Choroid plexus epithelial cell (primary cell): ENCODE results near the gene SH3D19.

Experiments used
- DNase-seq: peaks from one replicate; pipeline ENCODE4 v3.0.0-alpha.2; 2010; ENCODE audit warnings: low read depth
- H3K4me3 ChIP-seq: 2 replicates; pipeline ENCODE4 v1.5.1; 2011; ENCODE audit warnings: low read depth, mild to moderate bottlenecking, control low read depth, low read length, moderate library complexity
- TF ChIP-seq, protein P1 (sequence below): conservative IDR thresholded peaks from 2 replicates; pipeline ENCODE4 v1.5.1; 2011; ENCODE audit warnings: low read depth, mild to moderate bottlenecking, control low read depth, inconsistent platforms, low read length, moderate library complexity

SH3D19 gene

GRCh38 chr4:151206241-151207005 is 119.0 kb downstream of the SH3D19 start:
- H3K4me3 ChIP-seq = no peak overlapping the region
- TF ChIP-seq, protein P1, sequence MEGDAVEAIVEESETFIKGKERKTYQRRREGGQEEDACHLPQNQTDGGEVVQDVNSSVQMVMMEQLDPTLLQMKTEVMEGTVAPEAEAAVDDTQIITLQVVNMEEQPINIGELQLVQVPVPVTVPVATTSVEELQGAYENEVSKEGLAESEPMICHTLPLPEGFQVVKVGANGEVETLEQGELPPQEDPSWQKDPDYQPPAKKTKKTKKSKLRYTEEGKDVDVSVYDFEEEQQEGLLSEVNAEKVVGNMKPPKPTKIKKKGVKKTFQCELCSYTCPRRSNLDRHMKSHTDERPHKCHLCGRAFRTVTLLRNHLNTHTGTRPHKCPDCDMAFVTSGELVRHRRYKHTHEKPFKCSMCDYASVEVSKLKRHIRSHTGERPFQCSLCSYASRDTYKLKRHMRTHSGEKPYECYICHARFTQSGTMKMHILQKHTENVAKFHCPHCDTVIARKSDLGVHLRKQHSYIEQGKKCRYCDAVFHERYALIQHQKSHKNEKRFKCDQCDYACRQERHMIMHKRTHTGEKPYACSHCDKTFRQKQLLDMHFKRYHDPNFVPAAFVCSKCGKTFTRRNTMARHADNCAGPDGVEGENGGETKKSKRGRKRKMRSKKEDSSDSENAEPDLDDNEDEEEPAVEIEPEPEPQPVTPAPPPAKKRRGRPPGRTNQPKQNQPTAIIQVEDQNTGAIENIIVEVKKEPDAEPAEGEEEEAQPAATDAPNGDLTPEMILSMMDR = no peak
- DNase-seq = peak; percentile 27

GRCh38 chr4:151205722-151206121 is 119.7 kb downstream of the SH3D19 start:
- peak; percentile 42 for DNase-seq
- no peak overlapping the region for H3K4me3 ChIP-seq
- TF ChIP-seq, protein P1 = no peak

GRCh38 chr4:151204925-151205524 is 120.4 kb downstream of the SH3D19 start:
- no peak overlapping the region for H3K4me3 ChIP-seq
- peak; percentile 86 for DNase-seq

GRCh38 chr4:151202851-151203455 is 122.5 kb downstream of the SH3D19 start:
- H3K4me3 ChIP-seq = no peak overlapping the region
- TF ChIP-seq, protein P1 = no peak
- DNase-seq = peak; percentile 78

More at GRCh38 chr4:151204925-151205524, 120.4 kb downstream of the SH3D19 start:
- TF ChIP-seq, protein P1 = no peak

GRCh38 chr4:151202381-151202780 is 123.0 kb downstream of the SH3D19 start:
- H3K4me3 ChIP-seq = no peak overlapping the region
- DNase-seq = no peak
- TF ChIP-seq, protein P1 = no peak

- no peak for DNase-seq
- H3K4me3 ChIP-seq = no peak overlapping the region
- TF ChIP-seq, protein P1 = no peak
Measured at GRCh38 chr4:151199319-151200190, 125.8 kb downstream of the SH3D19 start.
